ENCODE data around the gene CCDC116. TPM values are rescaled to one million over a fixed set of nuclear protein-coding genes. Genes with fewer than 3 reads are reported as not detected.

Gene CCDC116
- total RNA-seq, 6 experiments from 2014 or later: not detected

GRCh38 chr22:21626073-21626734 is 6.4 kb upstream of the CCDC116 start:
- H3K27me3 ChIP-seq: no peaks in the 10 kb centered on the region
- H3K36me3 ChIP-seq: peaks cover 0 to 7% (median 0%) of the 10 kb centered on the region in 4 donors
- WGBS (ENCODE audit: insufficient coverage, low coverage, low lambda C conversion rate, missing lambda C conversion rate): 80% methylated on average over 2 of the region's 4 CpGs
- DNase-seq: no peak
- H3K27ac ChIP-seq: no peak overlapping the region
- TF ChIP-seq POLR2A (IDR thresholded peaks at IDR 0.05) (no peak), CTCF (IDR thresholded peaks at IDR 0.05) (no peak)
- no peaks in the 10 kb centered on the region for H3K9me3 ChIP-seq
- no peak for ATAC-seq
- intact Hi-C loops (cut with DNase I): loop anchor here in 1 of 2 donors (5.0 kb wide), 1 partner anchor 44 kb away; no protein-coding TSS in a partner anchor
- no peak overlapping the region for H3K4me3 ChIP-seq
- H3K4me1 ChIP-seq: peaks cover 0 to 23% (median 3%) of the 10 kb centered on the region in 4 donors

- intact Hi-C loops (cut with DNase I): loop anchor here in 1 of 2 donors (5.0 kb wide), 1 partner anchor 45 kb away; no protein-coding TSS in a partner anchor
- Histone ChIP-seq H3K4me3 (no peak overlapping the region), H3K27ac (no peak overlapping the region), H3K4me1 (peaks cover 0 to 23% (median 3%) of the 10 kb centered on the region in 4 donors), H3K27me3 (no peaks in the 10 kb centered on the region), H3K9me3 (no peaks in the 10 kb centered on the region), H3K36me3 (peaks cover 0 to 6% (median 0%) of the 10 kb centered on the region in 4 donors)
- TF ChIP-seq POLR2A (IDR thresholded peaks at IDR 0.05) (no peak), CTCF (IDR thresholded peaks at IDR 0.05) (no peak)
- WGBS (ENCODE audit: insufficient coverage, low coverage, low lambda C conversion rate, missing lambda C conversion rate): 90% methylated on average over 6 of the region's 11 CpGs
- DNase-seq: no peak
- ATAC-seq: no peak
These were observed 5.7 kb upstream of the CCDC116 start for GRCh38 chr22:21626735-21627469.

GRCh38 chr22:21628386-21629254 is 3.9 kb upstream of the CCDC116 start:
- DNase-seq (peak in 2 of 3 donors; percentile 35 to 62), ATAC-seq (no peak)
- Histone ChIP-seq H3K9me3 (no peaks in the 10 kb centered on the region), H3K27me3 (no peaks in the 10 kb centered on the region), H3K36me3 (no peaks in the 10 kb centered on the region), H3K4me1 (peaks cover 0 to 11% (median 3%) of the 10 kb centered on the region in 4 donors), H3K4me3 (peak overlapping the region; percentile 80 to 95 (median 82)), H3K27ac (peak overlapping the region in 1 of 3 donors; percentile 20)
- intact Hi-C loops (cut with DNase I): loop anchor here in 1 of 2 donors (5.0 kb wide), 1 partner anchor 46 kb away; no protein-coding TSS in a partner anchor
- 40% methylated on average over 1 of the region's 74 CpGs for WGBS (ENCODE audit: insufficient coverage, low coverage, low lambda C conversion rate, missing lambda C conversion rate)
- no peak for TF ChIP-seq CTCF (IDR thresholded peaks at IDR 0.05)
- no peak for TF ChIP-seq POLR2A (IDR thresholded peaks at IDR 0.05)
